Smooth muscle cell (in vitro differentiated cells): Measurements from ENCODE around the gene AKR1C8. TPM values are rescaled to one million over a fixed set of nuclear protein-coding genes. Genes with fewer than 3 reads are reported as not detected.

Experiments
- DNase-seq: peaks from one replicate; lab custom pipeline; 2025; ENCODE audit not compliant: unreplicated experiment; lab: John Stamatoyannopoulos, UW
- H2AFZ ChIP-seq: fragments of 200-600 bp; sonication (generic); 2 replicates; pipeline ENCODE4 v1.6.0; 2016; ENCODE audit warnings: antibody characterized with exemption, low read depth, mild to moderate bottlenecking
- H3F3A ChIP-seq: fragments of 200-600 bp; sonication (generic); 2 replicates; pipeline ENCODE4 v1.6.0; 2017; ENCODE audit warnings: antibody characterized with exemption, low read depth
- H3K27ac ChIP-seq: fragments of 200-600 bp; sonication (generic); 2 replicates; pipeline ENCODE4 v1.5.1; 2016; ENCODE audit warnings: low read depth, mild to moderate bottlenecking
- H3K27me3 ChIP-seq: fragments of 200-600 bp; sonication (generic); 2 replicates; pipeline ENCODE4 v1.6.1; 2016; ENCODE audit warnings: low read depth, mild to moderate bottlenecking
- H3K36me3 ChIP-seq: fragments of 200-600 bp; sonication (generic); 2 replicates; pipeline ENCODE4 v1.5.1; 2016; ENCODE audit warnings: low read depth
- H3K4me1 ChIP-seq: fragments of 200-600 bp; sonication (generic); 2 replicates; pipeline ENCODE4 v1.5.1; 2016; ENCODE audit warnings: low read depth
- H3K4me2 ChIP-seq: fragments of 200-600 bp; sonication (generic); 2 replicates; pipeline ENCODE4 v1.6.0; 2016; ENCODE audit warnings: mild to moderate bottlenecking
- H3K4me3 ChIP-seq: fragments of 200-600 bp; sonication (generic); 2 replicates; pipeline ENCODE4 v1.5.1; 2016; ENCODE audit warnings: mild to moderate bottlenecking
- H3K79me2 ChIP-seq: fragments of 200-600 bp; sonication (generic); 2 replicates; pipeline ENCODE4 v1.6.0; 2016; ENCODE audit warnings: low read depth, mild to moderate bottlenecking
- H3K9ac ChIP-seq: fragments of 200-600 bp; sonication (generic); 2 replicates; pipeline ENCODE4 v1.6.0; 2016; ENCODE audit warnings: low read depth
- H3K9me3 ChIP-seq: fragments of 200-600 bp; sonication (generic); replicated peaks from 2 replicates; pipeline ENCODE4 v1.5.1; 2016; ENCODE audit warnings: low read depth
- H4K20me1 ChIP-seq: fragments of 200-600 bp; sonication (generic); 2 replicates; pipeline ENCODE4 v1.6.0; 2016; ENCODE audit warnings: low read depth
- CTCF ChIP-seq: fragments of 200-600 bp; sonication (generic); IDR thresholded peaks from 2 replicates; pipeline ENCODE4 v1.5.1; 2017; ENCODE audit warnings: borderline replicate concordance, mild to moderate bottlenecking, antibody characterized with exemption; ENCODE audit not compliant: insufficient read depth, poor library complexity, severe bottlenecking
- WGBS: methylation state at CpG from one replicate; pipeline ENCODE4 v1.1.7; 2016; ENCODE audit warnings: low lambda C conversion rate; 5-methylcytosine and 5-hydroxymethylcytosine counted together
- polyA plus RNA-seq: library from polyadenylated mRNA; unstranded; fragments of >200 nt; fragmentation: Nextera tagmentation; extraction: Ambion mirVana; gene quantifications from 2 replicates; pipeline ENCODE4 v1.2.1, GENCODE V29; 2016
- total RNA-seq: library from RNA; depleted of rRNA; stranded (reverse); fragments of >200 nt; gene quantifications from 2 replicates; pipeline ENCODE4 v1.2.3, GENCODE V29; 2014

Gene AKR1C8
- total and polyA plus RNA-seq, 2 experiments from 2014 or later, result not detected

- Histone ChIP-seq H3F3A (no peaks in the 10 kb centered on the region), H3K27ac (no peak overlapping the region), H3K27me3 (no peaks in the 10 kb centered on the region), H2AFZ (no peak overlapping the region), H3K4me1 (no peaks in the 10 kb centered on the region), H3K36me3 (no peaks in the 10 kb centered on the region), H4K20me1 (no peaks in the 10 kb centered on the region), H3K9ac (no peak overlapping the region), H3K4me3 (no peak overlapping the region), H3K79me2 (no peaks in the 10 kb centered on the region), H3K4me2 (no peak overlapping the region), H3K9me3 (no peaks in the 10 kb centered on the region)
- TF ChIP-seq CTCF, result no peak
- 60% methylated on average over 8 of the region's 8 CpGs for WGBS
- DNase-seq, result no peak
Observed at GRCh38 chr10:5107860-5108526, 77.0 kb downstream of the AKR1C8 start.

GRCh38 chr10:5106553-5106952 is 78.4 kb downstream of the AKR1C8 start:
- no peak for DNase-seq
- Histone ChIP-seq H3K4me1 (no peaks in the 10 kb centered on the region), H3K27me3 (no peaks in the 10 kb centered on the region), H3K79me2 (no peaks in the 10 kb centered on the region), H3K4me2 (no peak overlapping the region), H4K20me1 (no peaks in the 10 kb centered on the region), H2AFZ (no peak overlapping the region), H3K9me3 (no peaks in the 10 kb centered on the region), H3K9ac (no peak overlapping the region), H3K27ac (no peak overlapping the region), H3K36me3 (no peaks in the 10 kb centered on the region), H3K4me3 (no peak overlapping the region), H3F3A (no peaks in the 10 kb centered on the region)
- 95% methylated on average over 1 of the region's 1 CpG for WGBS
- no peak for TF ChIP-seq CTCF

GRCh38 chr10:5105626-5106025 is 79.3 kb downstream of the AKR1C8 start:
- Histone ChIP-seq H3K9ac (no peak overlapping the region), H3F3A (no peaks in the 10 kb centered on the region), H3K36me3 (no peaks in the 10 kb centered on the region), H2AFZ (no peak overlapping the region), H3K4me1 (no peaks in the 10 kb centered on the region), H3K27me3 (no peaks in the 10 kb centered on the region), H3K4me2 (no peak overlapping the region), H3K79me2 (no peaks in the 10 kb centered on the region), H3K9me3 (no peaks in the 10 kb centered on the region), H3K4me3 (no peak overlapping the region), H4K20me1 (no peaks in the 10 kb centered on the region), H3K27ac (no peak overlapping the region)
- no peak for TF ChIP-seq CTCF
- DNase-seq, result no peak
- 93% methylated on average over 1 of the region's 1 CpG for WGBS

Other genes starting within 250 kb of the AKR1C8 start
- gene AKR1C1, start 221.7 kb downstream of the AKR1C8 start, total RNA-seq, result 16.3 and 25.3 TPM in 2 replicates
- 18.0 and 20.5 TPM in 2 replicates for gene AKR1C1, start 221.7 kb downstream of the AKR1C8 start, polyA plus RNA-seq
- gene AKR1C2, start 181.3 kb downstream of the AKR1C8 start, total RNA-seq, result 6.6 and 8.5 TPM in 2 replicates
- 9.0 and 19.6 TPM in 2 replicates for gene AKR1C2, start 181.3 kb downstream of the AKR1C8 start, polyA plus RNA-seq
- gene AKR1C3, start 90.7 kb downstream of the AKR1C8 start, total RNA-seq, result 0.27 and 7.8 TPM in 2 replicates
- gene AKR1C3, start 90.7 kb downstream of the AKR1C8 start, polyA plus RNA-seq, result 3.7 and 4.5 TPM in 2 replicates
- gene AKR1C4, start 11.7 kb upstream of the AKR1C8 start, total RNA-seq, result not detected in 2 replicates
- not detected in 2 replicates for gene AKR1C4, start 11.7 kb upstream of the AKR1C8 start, polyA plus RNA-seq
- not detected in 2 replicates for gene UCN3, start 179.8 kb upstream of the AKR1C8 start, total RNA-seq
- not detected in 2 replicates for gene UCN3, start 179.8 kb upstream of the AKR1C8 start, polyA plus RNA-seq
- not detected in 2 replicates for gene TUBAL3, start 219.7 kb upstream of the AKR1C8 start, total RNA-seq
- gene TUBAL3, start 219.7 kb upstream of the AKR1C8 start, polyA plus RNA-seq, result not detected in 2 replicates
- gene NET1, start 227.4 kb upstream of the AKR1C8 start, total RNA-seq, result 123 and 131 TPM in 2 replicates
- gene NET1, start 227.4 kb upstream of the AKR1C8 start, polyA plus RNA-seq, result 49.5 and 83.1 TPM in 2 replicates